Hepatocyte (in vitro differentiated cells): ENCODE results near the gene POU3F1. TPM values are rescaled to one million over a fixed set of nuclear protein-coding genes. Genes with fewer than 3 reads are reported as not detected.
A peak's percentile ranks its signal among the peaks of the same experiment; 100 is the strongest.

Source experiments
- DNase-seq: peaks from one replicate; pipeline ENCODE4 v3.0.0-alpha.2; 2016; ENCODE audit warnings: low spot score
- H2AFZ ChIP-seq: fragments of 200-600 bp; sonication (generic); 2 replicates; pipeline ENCODE4 v1.6.0; 2016; ENCODE audit warnings: antibody characterized with exemption, mild to moderate bottlenecking
- H3K27ac ChIP-seq: fragments of 200-600 bp; sonication (generic); 2 replicates; pipeline ENCODE4 v1.5.1; 2016; ENCODE audit warnings: mild to moderate bottlenecking
- H3K27me3 ChIP-seq: fragments of 200-600 bp; sonication (generic); 2 replicates; pipeline ENCODE4 v1.6.1; 2016
- H3K36me3 ChIP-seq: fragments of 200-600 bp; sonication (generic); replicated peaks from 2 replicates; pipeline ENCODE4 v1.5.1; 2016; ENCODE audit warnings: low read depth; ENCODE audit not compliant: insufficient read depth
- H3K4me1 ChIP-seq: fragments of 200-600 bp; sonication (generic); 2 replicates; pipeline ENCODE4 v1.5.1; 2016; ENCODE audit warnings: mild to moderate bottlenecking, moderate library complexity; ENCODE audit not compliant: insufficient read depth
- H3K4me2 ChIP-seq: fragments of 200-600 bp; sonication (generic); 2 replicates; pipeline ENCODE4 v1.6.0; 2016
- H3K4me3 ChIP-seq: fragments of 200-600 bp; sonication (generic); 2 replicates; pipeline ENCODE4 v1.5.1; 2016; ENCODE audit warnings: mild to moderate bottlenecking
- H3K79me2 ChIP-seq: fragments of 200-600 bp; sonication (generic); 2 replicates; pipeline ENCODE4 v1.6.0; 2017; ENCODE audit warnings: mild to moderate bottlenecking
- H3K9me2 ChIP-seq: fragments of 200-600 bp; sonication (generic); replicated peaks from 2 replicates; pipeline ENCODE4 v1.6.0; 2017; ENCODE audit warnings: mild to moderate bottlenecking; ENCODE audit not compliant: insufficient read depth
- H3K9me3 ChIP-seq: fragments of 200-600 bp; sonication (generic); 2 replicates; pipeline ENCODE4 v1.5.1; 2016; ENCODE audit warnings: low read depth, mild to moderate bottlenecking
- H4K20me1 ChIP-seq: fragments of 200-600 bp; sonication (generic); 2 replicates; pipeline ENCODE4 v1.6.0; 2016; ENCODE audit warnings: mild to moderate bottlenecking; ENCODE audit not compliant: insufficient read depth, poor library complexity, severe bottlenecking
- EZH2 ChIP-seq: fragments of 200-600 bp; sonication (generic); IDR thresholded peaks from 2 replicates; pipeline ENCODE4 v1.6.1; 2016; ENCODE audit warnings: antibody characterized with exemption, mild to moderate bottlenecking, borderline replicate concordance
- EZH2phosphoT487 ChIP-seq: fragments of 200-600 bp; sonication (generic); IDR thresholded peaks from one replicate; pipeline ENCODE4 v1.6.1; 2018; ENCODE audit warnings: antibody characterized with exemption, mild to moderate bottlenecking, low read depth, moderate library complexity; ENCODE audit not compliant: unreplicated experiment, severe bottlenecking
- WGBS: methylation state at CpG from one replicate; pipeline ENCODE4 v1.1.6; 2016; ENCODE audit warnings: low lambda C conversion rate; ENCODE audit errors: missing lambda C conversion rate; 5-methylcytosine and 5-hydroxymethylcytosine counted together
- microRNA-seq: library from miRNA; unstranded; fragments of <30 nt; microRNA quantifications from one replicate; pipeline ENCODE4, GENCODE V29; 2017
- polyA plus RNA-seq: library from polyadenylated mRNA; unstranded; fragments of >200 nt; fragmentation: Nextera tagmentation; extraction: Ambion mirVana; gene quantifications from 2 replicates; pipeline ENCODE4 v1.2.1, GENCODE V29; 2016
- small RNA-seq: library from RNA; depleted of rRNA; stranded (forward); fragments of <200 nt; gene quantifications from one replicate; pipeline ENCODE3, GENCODE V24; 2014
- total RNA-seq: library from RNA; depleted of rRNA; stranded (reverse); fragments of >200 nt; gene quantifications from 2 replicates; pipeline ENCODE4 v1.2.3, GENCODE V29; 2014
- TF ChIP-seq, protein P1 (sequence below): fragments of 200-600 bp; sonication (generic); IDR thresholded peaks from 2 replicates; pipeline ENCODE4 v1.5.1; 2016; ENCODE audit warnings: antibody characterized with exemption, mild to moderate bottlenecking; ENCODE audit not compliant: poor library complexity

The POU3F1 gene
- total and polyA plus RNA-seq, 2 experiments from 2014 or later: 0.73 TPM; not detected in 1

DNA sequence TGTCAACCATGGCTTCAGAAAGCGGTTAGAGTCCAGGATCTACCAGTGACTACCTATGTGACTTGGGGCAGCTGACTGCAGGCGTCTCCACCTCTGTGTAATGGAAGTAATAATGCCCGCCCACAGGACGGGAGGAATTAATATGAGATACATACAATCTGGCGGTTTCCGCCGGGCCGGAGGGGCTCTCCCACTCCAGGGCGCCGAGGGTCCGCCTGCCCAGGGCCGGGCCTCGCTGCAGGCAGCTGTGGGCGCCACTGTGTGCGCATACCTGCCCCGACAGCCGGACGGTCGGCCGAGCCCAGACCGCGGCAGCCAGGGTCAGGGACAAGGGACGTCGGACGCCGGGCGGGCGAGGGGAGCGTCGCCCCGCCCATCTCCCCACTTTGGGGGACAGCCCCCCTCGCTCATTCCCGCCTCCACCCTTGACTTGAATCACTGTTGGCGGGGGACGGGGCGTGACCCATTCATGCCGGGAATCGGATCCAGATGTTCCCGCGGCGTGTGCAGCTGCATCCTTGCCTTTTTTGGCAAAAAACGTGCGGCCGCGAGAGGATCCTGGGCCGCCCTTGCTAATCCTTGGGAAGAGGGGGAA, 50.7 kb downstream of the POU3F1 start:
- WGBS: 28% methylated on average over 33 of the region's 46 CpGs
- Histone ChIP-seq H4K20me1 (no peaks in the 10 kb centered on the region), H3K4me1 (peaks cover 29% of the 10 kb centered on the region), H3K9me2 (no peaks in the 10 kb centered on the region), H3K4me3 (no peak overlapping the region), H3K79me2 (peaks cover 7% of the 10 kb centered on the region), H3K27me3 (no peaks in the 10 kb centered on the region), H3K4me2 (peak overlapping the region; percentile 79), H3K27ac (peak overlapping the region; percentile 96), H2AFZ (peak overlapping the region; percentile 61), H3K9me3 (no peaks in the 10 kb centered on the region), H3K36me3 (no peaks in the 10 kb centered on the region)
- DNase-seq: peak; percentile 83
- TF ChIP-seq EZH2 (no peak), EZH2phosphoT487 (no peak)
- TF ChIP-seq, protein P1, sequence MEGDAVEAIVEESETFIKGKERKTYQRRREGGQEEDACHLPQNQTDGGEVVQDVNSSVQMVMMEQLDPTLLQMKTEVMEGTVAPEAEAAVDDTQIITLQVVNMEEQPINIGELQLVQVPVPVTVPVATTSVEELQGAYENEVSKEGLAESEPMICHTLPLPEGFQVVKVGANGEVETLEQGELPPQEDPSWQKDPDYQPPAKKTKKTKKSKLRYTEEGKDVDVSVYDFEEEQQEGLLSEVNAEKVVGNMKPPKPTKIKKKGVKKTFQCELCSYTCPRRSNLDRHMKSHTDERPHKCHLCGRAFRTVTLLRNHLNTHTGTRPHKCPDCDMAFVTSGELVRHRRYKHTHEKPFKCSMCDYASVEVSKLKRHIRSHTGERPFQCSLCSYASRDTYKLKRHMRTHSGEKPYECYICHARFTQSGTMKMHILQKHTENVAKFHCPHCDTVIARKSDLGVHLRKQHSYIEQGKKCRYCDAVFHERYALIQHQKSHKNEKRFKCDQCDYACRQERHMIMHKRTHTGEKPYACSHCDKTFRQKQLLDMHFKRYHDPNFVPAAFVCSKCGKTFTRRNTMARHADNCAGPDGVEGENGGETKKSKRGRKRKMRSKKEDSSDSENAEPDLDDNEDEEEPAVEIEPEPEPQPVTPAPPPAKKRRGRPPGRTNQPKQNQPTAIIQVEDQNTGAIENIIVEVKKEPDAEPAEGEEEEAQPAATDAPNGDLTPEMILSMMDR: no peak

DNA sequence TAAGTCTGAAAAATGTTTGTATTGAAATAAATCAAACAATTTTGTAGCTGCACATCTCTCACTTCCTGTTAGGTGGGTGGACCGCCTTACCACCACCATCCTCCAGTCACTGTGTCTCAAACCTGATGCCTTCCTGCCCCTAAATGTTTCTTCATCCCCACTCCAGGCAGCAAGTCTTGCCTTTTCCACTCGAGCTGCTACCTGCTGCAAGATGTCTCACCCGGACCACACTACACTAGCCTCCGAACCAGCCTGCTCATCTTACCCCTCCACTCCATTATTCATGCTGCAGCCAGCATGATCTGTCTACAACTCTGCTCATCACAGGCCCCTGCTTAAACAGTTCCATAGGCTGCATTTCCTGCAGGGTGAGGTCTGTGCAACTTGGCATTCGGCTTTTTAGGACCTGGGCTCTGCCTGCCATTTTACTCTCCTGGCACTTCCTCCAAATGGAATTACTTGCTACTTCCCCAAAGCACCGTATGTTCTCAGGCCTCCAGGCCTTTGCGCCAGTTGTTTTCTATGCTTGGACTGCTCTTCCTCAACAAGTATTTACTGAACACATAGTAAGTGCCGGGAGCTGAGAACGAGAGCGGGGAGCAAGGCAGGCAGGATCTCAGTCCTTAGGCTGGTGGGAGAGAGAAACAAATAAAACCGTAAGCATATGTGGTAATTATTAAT, 51.6 kb downstream of the POU3F1 start:
- no peaks in the 10 kb centered on the region for H3K27me3 ChIP-seq
- 74% methylated on average over 11 of the region's 11 CpGs for WGBS
- no peaks in the 10 kb centered on the region for H4K20me1 ChIP-seq
- peaks cover 24% of the 10 kb centered on the region for H3K4me1 ChIP-seq
- H3K9me3 ChIP-seq: no peaks in the 10 kb centered on the region
- peak overlapping the region; percentile 79 for H3K4me2 ChIP-seq
- H3K27ac ChIP-seq: peak overlapping the region; percentile 96
- H3K9me2 ChIP-seq: no peaks in the 10 kb centered on the region
- H3K36me3 ChIP-seq: no peaks in the 10 kb centered on the region
- H3K79me2 ChIP-seq: peaks cover 7% of the 10 kb centered on the region
- no peak for TF ChIP-seq EZH2
- no peak for TF ChIP-seq EZH2phosphoT487
- TF ChIP-seq, protein P1: no peak
- DNase-seq: no peak
- no peak overlapping the region for H3K4me3 ChIP-seq
- H2AFZ ChIP-seq: no peak overlapping the region

Small RNA genes lying within 50 kb of the gene (microRNA-seq; reads per million reads assigned to microRNA genes)
- gene MIR3659: 1.8 reads per million

Small RNA genes lying within 50 kb of the gene (small RNA-seq; reads per million reads assigned to genes)
- gene MIR3659: not detected

Other genes with a start within 250 kb of the POU3F1 start
- 63.8 and 78.3 TPM in 2 replicates for gene C1orf122, start 239.0 kb downstream of the POU3F1 start, total RNA-seq
- 166 and 186 TPM in 2 replicates for gene C1orf122, start 239.0 kb downstream of the POU3F1 start, polyA plus RNA-seq
- 24.1 and 26.5 TPM in 2 replicates for gene YRDC, start 238.6 kb downstream of the POU3F1 start, total RNA-seq
- 33.8 and 37.4 TPM in 2 replicates for gene YRDC, start 238.6 kb downstream of the POU3F1 start, polyA plus RNA-seq
- 4.7 and 5.1 TPM in 2 replicates for gene MTF1, start 187.2 kb downstream of the POU3F1 start, total RNA-seq
- 5.0 and 8.0 TPM in 2 replicates for gene MTF1, start 187.2 kb downstream of the POU3F1 start, polyA plus RNA-seq
- 16.3 and 18.3 TPM in 2 replicates for gene INPP5B, start 99.7 kb downstream of the POU3F1 start, total RNA-seq
- gene INPP5B, start 99.7 kb downstream of the POU3F1 start, polyA plus RNA-seq: 6.1 and 9.3 TPM in 2 replicates
- 48.8 and 51.3 TPM in 2 replicates for gene SF3A3, start 56.8 kb downstream of the POU3F1 start, total RNA-seq
- gene SF3A3, start 56.8 kb downstream of the POU3F1 start, polyA plus RNA-seq: 40.9 and 52.8 TPM in 2 replicates
- gene FHL3, start 41.3 kb downstream of the POU3F1 start, total RNA-seq: 8.4 and 27.2 TPM in 2 replicates
- 27.2 and 28.6 TPM in 2 replicates for gene FHL3, start 41.3 kb downstream of the POU3F1 start, polyA plus RNA-seq
- 29.9 and 39.2 TPM in 2 replicates for gene UTP11, start 34.1 kb downstream of the POU3F1 start, total RNA-seq
- gene UTP11, start 34.1 kb downstream of the POU3F1 start, polyA plus RNA-seq: 31.1 and 36.2 TPM in 2 replicates